22Rv1 (cell line): Measurements from ENCODE around the gene VEGFC.

ENCODE experiments used
- H3K27ac ChIP-seq: fragments of 450-650 bp; 2 replicates; pipeline ENCODE4 v1.5.1; 2017
- ZFX ChIP-seq: fragments of 450-650 bp; IDR thresholded peaks from 2 replicates; pipeline ENCODE4 v1.6.1; 2017; ENCODE audit warnings: antibody characterized with exemption, borderline replicate concordance
- TF ChIP-seq, protein P1 (sequence below): fragments of 450-650 bp; IDR thresholded peaks from 2 replicates; pipeline ENCODE4 v1.5.1; 2017; ENCODE audit warnings: mild to moderate bottlenecking

Gene VEGFC

GRCh38 chr4:176755001-176755400, 37.7 kb downstream of the VEGFC start:
- TF ChIP-seq ZFX = no peak
- TF ChIP-seq, protein P1, sequence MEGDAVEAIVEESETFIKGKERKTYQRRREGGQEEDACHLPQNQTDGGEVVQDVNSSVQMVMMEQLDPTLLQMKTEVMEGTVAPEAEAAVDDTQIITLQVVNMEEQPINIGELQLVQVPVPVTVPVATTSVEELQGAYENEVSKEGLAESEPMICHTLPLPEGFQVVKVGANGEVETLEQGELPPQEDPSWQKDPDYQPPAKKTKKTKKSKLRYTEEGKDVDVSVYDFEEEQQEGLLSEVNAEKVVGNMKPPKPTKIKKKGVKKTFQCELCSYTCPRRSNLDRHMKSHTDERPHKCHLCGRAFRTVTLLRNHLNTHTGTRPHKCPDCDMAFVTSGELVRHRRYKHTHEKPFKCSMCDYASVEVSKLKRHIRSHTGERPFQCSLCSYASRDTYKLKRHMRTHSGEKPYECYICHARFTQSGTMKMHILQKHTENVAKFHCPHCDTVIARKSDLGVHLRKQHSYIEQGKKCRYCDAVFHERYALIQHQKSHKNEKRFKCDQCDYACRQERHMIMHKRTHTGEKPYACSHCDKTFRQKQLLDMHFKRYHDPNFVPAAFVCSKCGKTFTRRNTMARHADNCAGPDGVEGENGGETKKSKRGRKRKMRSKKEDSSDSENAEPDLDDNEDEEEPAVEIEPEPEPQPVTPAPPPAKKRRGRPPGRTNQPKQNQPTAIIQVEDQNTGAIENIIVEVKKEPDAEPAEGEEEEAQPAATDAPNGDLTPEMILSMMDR = no peak
- H3K27ac ChIP-seq = no peak overlapping the region

GRCh38 chr4:176753049-176753448, 39.7 kb downstream of the VEGFC start:
- no peak overlapping the region for H3K27ac ChIP-seq
- TF ChIP-seq, protein P1 = no peak
- no peak for TF ChIP-seq ZFX

DNA sequence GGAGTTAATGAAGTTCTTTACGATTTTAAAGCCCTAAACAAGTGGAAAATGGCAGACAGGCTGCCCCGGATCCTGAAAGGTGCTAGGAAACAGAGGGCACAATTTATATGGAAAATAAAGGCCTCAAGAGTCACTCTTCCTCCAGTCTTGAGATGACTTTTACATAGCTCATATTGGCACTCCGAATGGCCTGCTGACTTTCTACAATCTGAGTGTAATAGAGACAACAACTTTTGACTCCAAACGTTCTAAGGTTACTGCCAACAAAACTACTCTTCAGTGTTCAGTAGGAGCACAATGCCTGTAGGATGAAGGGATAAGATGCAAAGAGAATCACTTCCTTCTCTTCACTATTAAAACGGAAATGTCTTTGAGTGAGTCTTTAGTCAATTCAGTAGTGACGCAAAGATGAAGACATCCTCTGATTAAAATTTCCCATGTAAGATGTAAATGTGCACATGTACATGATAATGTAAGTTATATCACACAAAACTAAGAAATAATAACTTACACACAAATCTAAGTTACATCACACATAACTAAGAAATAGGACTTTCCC, 40.5 kb downstream of the VEGFC start:
- no peak overlapping the region for H3K27ac ChIP-seq
- TF ChIP-seq ZFX = no peak
- TF ChIP-seq, protein P1 = no peak

DNA sequence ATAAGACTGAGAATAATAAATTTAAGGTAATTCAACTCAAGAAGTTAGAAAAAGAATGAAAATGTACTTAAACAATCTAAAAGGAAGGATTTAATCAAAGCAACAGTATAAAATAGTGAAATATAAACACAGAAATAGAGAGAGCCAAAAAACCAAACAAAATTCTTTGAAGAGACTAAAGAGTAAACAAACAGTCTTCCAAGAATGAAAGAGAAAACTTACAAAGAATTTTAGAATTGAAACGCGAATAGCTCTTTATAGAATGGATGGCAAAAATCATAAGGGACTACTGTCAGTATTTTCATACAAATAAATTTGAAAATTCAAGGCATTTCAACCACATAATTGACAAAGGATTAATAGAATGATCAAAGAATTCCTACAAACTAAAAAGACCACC, 41.7 kb downstream of the VEGFC start:
- TF ChIP-seq, protein P1 = no peak
- no peak for TF ChIP-seq ZFX
- no peak overlapping the region for H3K27ac ChIP-seq

- H3K27ac ChIP-seq = no peak overlapping the region
These were observed 45.9 kb downstream of the VEGFC start for GRCh38 chr4:176746846-176747245.

DNA sequence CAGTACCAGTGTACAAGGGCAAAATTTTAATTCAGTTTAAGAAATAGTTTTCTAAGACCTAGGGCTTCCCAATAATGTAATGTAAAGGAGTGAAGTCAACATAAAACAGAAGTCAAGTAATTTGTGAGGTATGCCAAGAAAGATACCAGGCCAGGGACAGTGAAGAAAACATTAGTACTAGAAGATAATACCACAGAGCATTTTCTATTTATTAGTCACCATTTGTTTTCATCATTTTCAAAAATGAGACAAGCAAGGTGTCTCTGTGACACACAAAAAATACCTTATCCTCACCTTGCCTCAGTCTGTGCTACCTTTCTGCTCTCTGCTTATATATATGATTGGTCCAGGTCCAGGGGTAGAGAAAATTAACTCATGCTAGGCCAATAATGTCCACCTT, 46.8 kb downstream of the VEGFC start:
- H3K27ac ChIP-seq = no peak overlapping the region

More at GRCh38 chr4:176746846-176747245, 45.9 kb downstream of the VEGFC start:
- TF ChIP-seq ZFX = no peak
- TF ChIP-seq, protein P1 = no peak

DNA sequence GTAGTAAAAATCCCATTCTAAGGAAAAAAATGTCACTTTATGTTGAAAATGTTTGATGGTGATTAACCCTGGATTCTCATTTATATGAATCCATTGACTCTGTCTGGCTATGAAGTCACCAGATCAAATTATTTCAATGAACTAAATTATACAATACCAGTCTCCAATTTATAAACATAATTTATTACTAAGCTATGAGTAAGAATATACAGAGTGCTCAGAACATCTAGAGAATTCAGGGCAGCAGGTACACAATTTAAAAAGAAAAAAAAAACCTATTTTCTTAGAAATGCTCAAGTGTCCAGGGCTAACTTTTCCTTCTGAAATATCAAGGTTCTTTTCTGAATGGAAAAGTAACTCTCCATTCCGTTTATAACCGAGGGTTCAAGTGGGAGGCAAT, 48.6 kb downstream of the VEGFC start:
- H3K27ac ChIP-seq = no peak overlapping the region
- no peak for TF ChIP-seq ZFX
- TF ChIP-seq, protein P1 = no peak

More for the DNA sequence above, 46.8 kb downstream of the VEGFC start:
- TF ChIP-seq, protein P1 = no peak
- TF ChIP-seq ZFX = no peak
